PC-3 (cell line): ENCODE results near the gene FCN2.

ENCODE experiments used
- CTCF ChIP-seq: fragments of 300-600 bp; sonication (generic); conservative IDR thresholded peaks from 2 replicates; pipeline ENCODE4 v1.5.1; 2017; ENCODE audit warnings: antibody characterized with exemption, low read depth, mild to moderate bottlenecking, low read length
- EZH2 ChIP-seq: fragments of 300-600 bp; sonication (generic); IDR thresholded peaks from one replicate; pipeline ENCODE4 v1.6.1; 2017; ENCODE audit warnings: antibody characterized with exemption, mild to moderate bottlenecking, low read length; ENCODE audit not compliant: unreplicated experiment
- EZH2phosphoT487 ChIP-seq: fragments of 300-600 bp; sonication (generic); IDR thresholded peaks from 2 replicates; pipeline ENCODE4 v1.6.1; 2018; ENCODE audit warnings: mild to moderate bottlenecking, antibody characterized with exemption, low read length, borderline replicate concordance

- TF ChIP-seq CTCF (no peak), EZH2phosphoT487 (no peak), EZH2 (no peak)
Measured at GRCh38 chr9:134935056-134935640, 54.5 kb downstream of the FCN2 start.
